ENCODE data around the gene USP17L24.
"Not testable (repeated sequence)": the region's sequence is repeated elsewhere in the genome, so short reads cannot be mapped to it uniquely, and the experiment has no call there.

DNA sequence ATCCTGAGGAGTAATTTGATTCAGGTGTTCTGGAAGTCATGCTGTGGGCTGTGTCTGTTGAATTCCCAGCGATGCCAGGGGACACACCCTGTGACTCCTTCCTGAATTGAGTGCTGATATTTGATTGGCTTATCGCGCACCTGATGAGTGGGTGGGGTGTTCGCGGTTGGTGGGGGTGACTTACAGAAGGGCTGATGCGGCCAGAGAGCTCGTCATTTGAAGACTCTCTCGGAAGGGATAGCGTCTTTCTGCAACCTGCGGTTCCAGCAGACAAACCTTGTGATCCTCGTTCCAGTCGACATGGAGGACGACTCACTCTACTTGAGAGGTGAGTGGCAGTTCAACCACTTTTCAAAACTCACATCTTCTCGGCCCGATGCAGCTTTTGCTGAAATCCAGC lies 28.4 kb downstream of the USP17L24 start, which contains the start of gene USP17L29:
- TF ChIP-seq, protein P1, sequence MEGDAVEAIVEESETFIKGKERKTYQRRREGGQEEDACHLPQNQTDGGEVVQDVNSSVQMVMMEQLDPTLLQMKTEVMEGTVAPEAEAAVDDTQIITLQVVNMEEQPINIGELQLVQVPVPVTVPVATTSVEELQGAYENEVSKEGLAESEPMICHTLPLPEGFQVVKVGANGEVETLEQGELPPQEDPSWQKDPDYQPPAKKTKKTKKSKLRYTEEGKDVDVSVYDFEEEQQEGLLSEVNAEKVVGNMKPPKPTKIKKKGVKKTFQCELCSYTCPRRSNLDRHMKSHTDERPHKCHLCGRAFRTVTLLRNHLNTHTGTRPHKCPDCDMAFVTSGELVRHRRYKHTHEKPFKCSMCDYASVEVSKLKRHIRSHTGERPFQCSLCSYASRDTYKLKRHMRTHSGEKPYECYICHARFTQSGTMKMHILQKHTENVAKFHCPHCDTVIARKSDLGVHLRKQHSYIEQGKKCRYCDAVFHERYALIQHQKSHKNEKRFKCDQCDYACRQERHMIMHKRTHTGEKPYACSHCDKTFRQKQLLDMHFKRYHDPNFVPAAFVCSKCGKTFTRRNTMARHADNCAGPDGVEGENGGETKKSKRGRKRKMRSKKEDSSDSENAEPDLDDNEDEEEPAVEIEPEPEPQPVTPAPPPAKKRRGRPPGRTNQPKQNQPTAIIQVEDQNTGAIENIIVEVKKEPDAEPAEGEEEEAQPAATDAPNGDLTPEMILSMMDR (IDR thresholded peaks at IDR 0.05) = not testable (repeated sequence)
- not testable (repeated sequence) for TF ChIP-seq POLR2A (IDR thresholded peaks at IDR 0.05)
